ENCODE data around the gene LSM14B.

Gene LSM14B

GRCh38 chr20:62137092-62137384 is 14.8 kb downstream of the LSM14B start:
- no peak for ATAC-seq
- TF ChIP-seq, protein P1, sequence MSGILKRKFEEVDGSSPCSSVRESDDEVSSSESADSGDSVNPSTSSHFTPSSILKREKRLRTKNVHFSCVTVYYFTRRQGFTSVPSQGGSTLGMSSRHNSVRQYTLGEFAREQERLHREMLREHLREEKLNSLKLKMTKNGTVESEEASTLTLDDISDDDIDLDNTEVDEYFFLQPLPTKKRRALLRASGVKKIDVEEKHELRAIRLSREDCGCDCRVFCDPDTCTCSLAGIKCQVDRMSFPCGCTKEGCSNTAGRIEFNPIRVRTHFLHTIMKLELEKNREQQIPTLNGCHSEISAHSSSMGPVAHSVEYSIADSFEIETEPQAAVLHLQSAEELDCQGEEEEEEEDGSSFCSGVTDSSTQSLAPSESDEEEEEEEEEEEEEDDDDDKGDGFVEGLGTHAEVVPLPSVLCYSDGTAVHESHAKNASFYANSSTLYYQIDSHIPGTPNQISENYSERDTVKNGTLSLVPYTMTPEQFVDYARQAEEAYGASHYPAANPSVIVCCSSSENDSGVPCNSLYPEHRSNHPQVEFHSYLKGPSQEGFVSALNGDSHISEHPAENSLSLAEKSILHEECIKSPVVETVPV (CRISPR knock-in tag; IDR thresholded peaks at IDR 0.05): no peak

DNA sequence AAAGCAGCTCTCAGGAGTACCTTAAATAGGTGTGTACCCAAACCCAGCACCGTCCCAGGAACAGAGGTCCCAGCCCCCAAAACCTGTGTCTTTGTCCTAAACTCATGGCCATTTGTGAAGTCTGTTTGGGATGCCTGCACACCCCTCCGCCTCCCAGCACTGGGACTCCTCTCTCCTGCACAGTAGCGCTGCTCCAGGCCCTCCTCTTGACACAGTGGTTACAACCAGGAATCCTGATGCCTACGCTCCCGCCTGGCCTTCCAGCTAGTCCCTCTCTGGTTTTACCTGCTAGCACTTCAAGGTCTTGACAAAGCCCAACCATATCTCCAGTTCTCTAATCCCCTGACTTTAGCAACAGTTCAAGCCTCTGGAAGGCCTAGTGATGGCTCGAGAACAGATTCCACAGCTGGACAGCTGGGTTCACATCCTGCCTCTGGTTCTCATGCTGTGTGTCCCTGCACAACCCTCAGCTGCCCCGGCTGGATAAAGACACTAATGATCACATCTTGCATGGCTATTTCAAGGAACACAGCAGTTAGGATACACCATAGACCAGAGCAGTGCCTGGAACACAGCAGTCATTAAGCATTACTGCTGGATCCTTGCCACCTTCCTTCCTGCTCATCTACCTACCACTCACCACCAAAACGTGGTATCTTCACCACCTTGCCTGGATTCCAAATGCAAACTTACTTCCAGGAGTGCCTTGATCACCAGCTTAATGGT is 15.4 kb downstream of the LSM14B start:
- no peak for ATAC-seq
- TF ChIP-seq ZC3H10 (CRISPR knock-in tag; IDR thresholded peaks at IDR 0.05): no peak

GRCh38 chr20:62138204-62138543 is 15.9 kb downstream of the LSM14B start:
- no peak for ATAC-seq
- TF ChIP-seq TOX (CRISPR knock-in tag; IDR thresholded peaks at IDR 0.05; ENCODE audit: borderline replicate concordance) (no peak), ISL1 (CRISPR knock-in tag; IDR thresholded peaks at IDR 0.05) (no peak), ZNF8 (CRISPR knock-in tag; IDR thresholded peaks at IDR 0.05) (no peak), RARB (CRISPR knock-in tag; IDR thresholded peaks at IDR 0.05) (no peak), ZNF565 (CRISPR knock-in tag; conservative IDR thresholded peaks at IDR 0.05; ENCODE audit: low read depth) (no peak), ZFP3 (CRISPR knock-in tag; IDR thresholded peaks at IDR 0.05) (no peak), BACH2 (CRISPR knock-in tag; IDR thresholded peaks at IDR 0.05; ENCODE audit: borderline replicate concordance) (no peak), ZFP30 (CRISPR knock-in tag; IDR thresholded peaks at IDR 0.05) (no peak), ESRRG (CRISPR knock-in tag; IDR thresholded peaks at IDR 0.05) (no peak)
- TF ChIP-seq, protein P2, sequence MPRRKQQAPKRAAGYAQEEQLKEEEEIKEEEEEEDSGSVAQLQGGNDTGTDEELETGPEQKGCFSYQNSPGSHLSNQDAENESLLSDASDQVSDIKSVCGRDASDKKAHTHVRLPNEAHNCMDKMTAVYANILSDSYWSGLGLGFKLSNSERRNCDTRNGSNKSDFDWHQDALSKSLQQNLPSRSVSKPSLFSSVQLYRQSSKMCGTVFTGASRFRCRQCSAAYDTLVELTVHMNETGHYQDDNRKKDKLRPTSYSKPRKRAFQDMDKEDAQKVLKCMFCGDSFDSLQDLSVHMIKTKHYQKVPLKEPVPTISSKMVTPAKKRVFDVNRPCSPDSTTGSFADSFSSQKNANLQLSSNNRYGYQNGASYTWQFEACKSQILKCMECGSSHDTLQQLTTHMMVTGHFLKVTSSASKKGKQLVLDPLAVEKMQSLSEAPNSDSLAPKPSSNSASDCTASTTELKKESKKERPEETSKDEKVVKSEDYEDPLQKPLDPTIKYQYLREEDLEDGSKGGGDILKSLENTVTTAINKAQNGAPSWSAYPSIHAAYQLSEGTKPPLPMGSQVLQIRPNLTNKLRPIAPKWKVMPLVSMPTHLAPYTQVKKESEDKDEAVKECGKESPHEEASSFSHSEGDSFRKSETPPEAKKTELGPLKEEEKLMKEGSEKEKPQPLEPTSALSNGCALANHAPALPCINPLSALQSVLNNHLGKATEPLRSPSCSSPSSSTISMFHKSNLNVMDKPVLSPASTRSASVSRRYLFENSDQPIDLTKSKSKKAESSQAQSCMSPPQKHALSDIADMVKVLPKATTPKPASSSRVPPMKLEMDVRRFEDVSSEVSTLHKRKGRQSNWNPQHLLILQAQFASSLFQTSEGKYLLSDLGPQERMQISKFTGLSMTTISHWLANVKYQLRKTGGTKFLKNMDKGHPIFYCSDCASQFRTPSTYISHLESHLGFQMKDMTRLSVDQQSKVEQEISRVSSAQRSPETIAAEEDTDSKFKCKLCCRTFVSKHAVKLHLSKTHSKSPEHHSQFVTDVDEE (CRISPR knock-in tag; IDR thresholded peaks at IDR 0.05): no peak
- TF ChIP-seq, protein P3, sequence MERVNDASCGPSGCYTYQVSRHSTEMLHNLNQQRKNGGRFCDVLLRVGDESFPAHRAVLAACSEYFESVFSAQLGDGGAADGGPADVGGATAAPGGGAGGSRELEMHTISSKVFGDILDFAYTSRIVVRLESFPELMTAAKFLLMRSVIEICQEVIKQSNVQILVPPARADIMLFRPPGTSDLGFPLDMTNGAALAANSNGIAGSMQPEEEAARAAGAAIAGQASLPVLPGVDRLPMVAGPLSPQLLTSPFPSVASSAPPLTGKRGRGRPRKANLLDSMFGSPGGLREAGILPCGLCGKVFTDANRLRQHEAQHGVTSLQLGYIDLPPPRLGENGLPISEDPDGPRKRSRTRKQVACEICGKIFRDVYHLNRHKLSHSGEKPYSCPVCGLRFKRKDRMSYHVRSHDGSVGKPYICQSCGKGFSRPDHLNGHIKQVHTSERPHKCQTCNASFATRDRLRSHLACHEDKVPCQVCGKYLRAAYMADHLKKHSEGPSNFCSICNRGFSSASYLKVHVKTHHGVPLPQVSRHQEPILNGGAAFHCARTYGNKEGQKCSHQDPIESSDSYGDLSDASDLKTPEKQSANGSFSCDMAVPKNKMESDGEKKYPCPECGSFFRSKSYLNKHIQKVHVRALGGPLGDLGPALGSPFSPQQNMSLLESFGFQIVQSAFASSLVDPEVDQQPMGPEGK (CRISPR knock-in tag; IDR thresholded peaks at IDR 0.05; ENCODE audit: borderline replicate concordance): no peak

GRCh38 chr20:62138912-62139311 is 16.6 kb downstream of the LSM14B start:
- TF ChIP-seq ZNF565 (CRISPR knock-in tag; conservative IDR thresholded peaks at IDR 0.05; ENCODE audit: low read depth) (no peak), ZFP3 (CRISPR knock-in tag; IDR thresholded peaks at IDR 0.05) (no peak), OSR1 (CRISPR knock-in tag; IDR thresholded peaks at IDR 0.05) (no peak), ZNF70 (CRISPR knock-in tag; IDR thresholded peaks at IDR 0.05) (no peak), PPARA (CRISPR knock-in tag; IDR thresholded peaks at IDR 0.05; ENCODE audit: borderline replicate concordance) (no peak), RARB (CRISPR knock-in tag; IDR thresholded peaks at IDR 0.05) (no peak), SNAI2 (CRISPR knock-in tag; IDR thresholded peaks at IDR 0.05) (no peak), BACH2 (CRISPR knock-in tag; IDR thresholded peaks at IDR 0.05; ENCODE audit: borderline replicate concordance) (no peak), ZNF8 (CRISPR knock-in tag; IDR thresholded peaks at IDR 0.05) (no peak), TOX (CRISPR knock-in tag; IDR thresholded peaks at IDR 0.05; ENCODE audit: borderline replicate concordance) (no peak), ZFP30 (CRISPR knock-in tag; IDR thresholded peaks at IDR 0.05) (no peak), GLIS3 (CRISPR knock-in tag; IDR thresholded peaks at IDR 0.05) (no peak), TCF4 (CRISPR knock-in tag; IDR thresholded peaks at IDR 0.05; ENCODE audit: borderline replicate concordance) (no peak), ESRRG (CRISPR knock-in tag; IDR thresholded peaks at IDR 0.05) (no peak)
- TF ChIP-seq, protein P1 (CRISPR knock-in tag; IDR thresholded peaks at IDR 0.05): no peak
- TF ChIP-seq, protein P2 (CRISPR knock-in tag; IDR thresholded peaks at IDR 0.05): no peak
- TF ChIP-seq, protein P4, sequence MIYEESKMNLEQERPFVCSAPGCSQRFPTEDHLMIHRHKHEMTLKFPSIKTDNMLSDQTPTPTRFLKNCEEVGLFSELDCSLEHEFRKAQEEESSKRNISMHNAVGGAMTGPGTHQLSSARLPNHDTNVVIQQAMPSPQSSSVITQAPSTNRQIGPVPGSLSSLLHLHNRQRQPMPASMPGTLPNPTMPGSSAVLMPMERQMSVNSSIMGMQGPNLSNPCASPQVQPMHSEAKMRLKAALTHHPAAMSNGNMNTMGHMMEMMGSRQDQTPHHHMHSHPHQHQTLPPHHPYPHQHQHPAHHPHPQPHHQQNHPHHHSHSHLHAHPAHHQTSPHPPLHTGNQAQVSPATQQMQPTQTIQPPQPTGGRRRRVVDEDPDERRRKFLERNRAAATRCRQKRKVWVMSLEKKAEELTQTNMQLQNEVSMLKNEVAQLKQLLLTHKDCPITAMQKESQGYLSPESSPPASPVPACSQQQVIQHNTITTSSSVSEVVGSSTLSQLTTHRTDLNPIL (CRISPR knock-in tag; IDR thresholded peaks at IDR 0.05; ENCODE audit: low read depth): no peak
- ATAC-seq: no peak

All from SK-N-SH treated with all-trans-retinoic acid at 6 μM for 48 hours (cell line).